ENCODE data around the gene TRPV6.

The TRPV6 gene

GRCh38 chr7:142867097-142867378, 18.5 kb downstream of the TRPV6 start:
- no peak for DNase-seq

GRCh38 chr7:142866361-142867096, 19.0 kb downstream of the TRPV6 start:
- no peak for DNase-seq

- DNase-seq, result no peak
Measured at GRCh38 chr7:142865766-142866165, 19.8 kb downstream of the TRPV6 start.

- DNase-seq, result no peak
Measured at GRCh38 chr7:142864980-142865747, 20.4 kb downstream of the TRPV6 start.

- DNase-seq, result no peak
Measured at GRCh38 chr7:142863891-142864685, 21.5 kb downstream of the TRPV6 start.

GRCh38 chr7:142862786-142863400, 22.7 kb downstream of the TRPV6 start:
- no peak for DNase-seq

GRCh38 chr7:142862351-142862750, 23.2 kb downstream of the TRPV6 start:
- no peak for DNase-seq

DNA sequence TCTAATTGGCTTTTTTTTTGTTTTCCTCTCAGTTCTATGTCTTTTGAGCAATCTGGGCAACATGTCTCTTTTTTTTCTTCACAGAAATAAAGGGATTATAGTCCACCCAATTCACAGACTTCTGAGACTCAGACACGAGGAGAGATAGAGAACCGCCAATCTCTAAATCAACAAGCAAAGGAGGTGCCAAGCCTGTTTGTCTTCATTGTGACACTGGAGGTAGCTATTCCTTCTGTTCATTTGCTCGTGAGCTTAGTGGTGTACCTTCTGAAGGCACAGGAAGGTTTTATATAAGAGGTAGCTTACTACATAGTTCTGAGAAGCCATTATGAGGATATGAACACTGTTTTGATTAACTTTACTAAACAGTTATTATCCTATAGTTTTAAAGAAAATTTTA, 24.6 kb downstream of the TRPV6 start:
- DNase-seq, result no peak

DNA sequence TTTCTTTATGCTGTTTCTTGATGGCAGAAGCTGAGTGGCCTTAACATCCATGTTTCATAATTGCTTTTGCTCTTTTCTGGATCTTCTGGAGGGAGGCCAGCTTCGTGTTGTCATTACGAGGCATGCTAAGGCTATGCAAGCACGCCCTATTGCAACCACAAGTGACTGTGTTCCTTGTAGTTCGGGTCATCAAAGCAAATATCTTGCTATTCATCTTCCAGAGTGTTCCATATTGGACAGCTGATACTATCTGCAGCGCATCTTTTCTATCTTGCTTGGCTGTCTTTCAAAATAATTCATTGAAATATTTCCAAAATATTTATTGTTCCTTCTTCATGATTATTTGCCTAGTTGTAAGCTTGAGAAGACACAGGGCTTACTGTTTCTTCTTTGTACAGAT, 25.7 kb downstream of the TRPV6 start:
- DNase-seq, result no peak

- DNase-seq, result no peak
Measured at GRCh38 chr7:142859411-142859810, 26.1 kb downstream of the TRPV6 start.

DNA sequence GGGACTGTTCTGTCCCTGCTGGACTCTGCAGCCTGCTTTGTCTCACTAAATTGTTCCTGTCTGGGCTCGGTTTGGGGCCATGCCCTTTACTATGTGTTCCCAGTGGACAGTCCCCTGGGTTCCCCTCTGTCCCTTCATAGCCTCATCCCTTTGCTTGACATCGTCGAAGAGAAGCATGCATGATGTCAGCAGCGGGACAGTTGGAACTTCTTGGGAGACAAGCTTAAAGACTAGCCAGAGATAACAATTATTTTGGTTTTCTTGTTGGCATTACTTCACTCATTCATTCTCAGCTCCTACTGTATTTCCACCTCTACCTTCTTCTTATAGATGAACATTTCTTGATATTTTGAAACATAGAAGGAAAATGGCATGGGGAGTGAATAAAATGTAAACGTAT, 27.9 kb downstream of the TRPV6 start:
- no peak for DNase-seq

- no peak for DNase-seq
Measured at GRCh38 chr7:142856565-142857245, 28.8 kb downstream of the TRPV6 start.

DNA sequence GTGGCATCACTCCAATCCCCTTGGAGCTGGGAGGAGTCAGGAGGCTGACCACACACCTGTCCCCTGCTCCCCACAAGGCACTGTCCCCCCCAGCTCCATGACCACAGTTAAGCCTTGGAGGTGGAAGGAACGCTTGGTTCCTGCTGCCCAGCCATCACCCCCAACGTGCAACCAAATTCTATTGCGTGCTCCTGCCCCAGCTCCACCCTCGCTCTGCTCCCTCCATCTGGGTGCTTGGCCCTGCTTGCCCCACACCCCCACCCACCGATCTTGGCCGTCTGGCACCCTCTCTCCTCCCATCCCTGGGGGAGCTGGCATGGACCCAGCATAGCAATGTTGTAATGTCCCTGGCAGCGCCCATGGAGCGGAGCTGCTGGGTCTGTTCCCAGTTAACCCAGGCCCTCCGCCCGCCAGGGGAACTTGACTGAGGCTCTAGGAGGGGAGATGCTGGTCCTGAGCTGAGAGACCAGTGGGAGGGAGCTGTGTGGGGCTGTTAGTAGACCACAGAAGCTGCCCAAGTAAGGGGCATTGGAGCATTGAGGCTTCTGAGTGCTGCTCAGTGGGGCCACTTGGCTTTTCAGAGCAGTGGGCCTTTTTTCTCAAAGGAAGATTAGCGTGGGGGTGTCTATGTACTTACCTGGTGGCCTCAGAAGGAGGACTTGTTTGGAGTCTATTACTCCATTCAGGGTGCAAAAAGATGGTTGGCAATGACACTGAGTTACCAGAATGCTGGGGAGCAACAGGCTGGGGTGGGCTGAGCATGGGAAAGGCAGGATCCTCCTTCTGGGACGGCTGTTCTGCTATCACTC, 29.6 kb downstream of the TRPV6 start:
- no peak for DNase-seq

GRCh38 chr7:142855114-142855743, 30.3 kb downstream of the TRPV6 start:
- DNase-seq, result no peak

DNA sequence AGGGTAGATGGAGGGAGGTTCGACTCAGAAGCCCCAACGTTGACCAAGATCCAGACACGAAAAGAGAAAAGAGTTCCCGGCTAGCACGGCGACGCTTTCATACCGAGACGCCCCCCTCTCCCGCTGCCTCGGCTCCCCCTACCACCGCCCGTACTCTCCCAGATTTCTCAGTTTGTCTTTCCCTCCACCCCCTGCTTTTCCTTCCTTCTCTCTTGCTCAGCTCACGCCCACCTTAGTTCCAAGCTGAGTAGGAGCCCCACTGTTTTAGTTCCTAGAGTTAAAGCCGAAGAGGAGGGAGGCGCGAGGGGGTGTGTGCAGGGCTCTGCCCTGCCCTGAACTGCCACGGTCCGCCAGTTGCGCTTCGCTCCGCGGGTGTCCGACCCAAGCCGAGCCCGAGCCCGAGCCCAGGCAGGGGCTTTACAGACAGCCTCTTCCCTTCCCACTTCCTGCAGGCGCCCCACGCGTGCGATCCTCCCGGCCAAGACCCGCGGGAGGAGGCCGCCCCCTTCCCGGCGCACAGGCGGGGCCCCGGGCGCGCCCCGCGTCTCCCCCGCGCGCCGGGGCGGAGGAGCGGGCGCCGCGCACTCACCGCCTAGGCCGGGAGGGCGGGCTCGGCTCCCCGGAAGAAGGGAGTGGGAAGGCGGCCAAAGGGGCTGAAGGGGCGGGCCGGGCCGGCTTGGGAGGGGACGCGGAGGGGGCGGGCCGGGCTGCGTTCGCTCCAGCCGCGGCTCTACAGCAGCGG, 31.0 kb downstream of the TRPV6 start, which contains the start of gene EPHB6:
Gene EPHB6 (plus strand): TSS at position 705 of the 742 bp plus-strand sequence. CDS start 8,152 bp downstream, outside the sequence.
- DNase-seq, result no peak

DNA sequence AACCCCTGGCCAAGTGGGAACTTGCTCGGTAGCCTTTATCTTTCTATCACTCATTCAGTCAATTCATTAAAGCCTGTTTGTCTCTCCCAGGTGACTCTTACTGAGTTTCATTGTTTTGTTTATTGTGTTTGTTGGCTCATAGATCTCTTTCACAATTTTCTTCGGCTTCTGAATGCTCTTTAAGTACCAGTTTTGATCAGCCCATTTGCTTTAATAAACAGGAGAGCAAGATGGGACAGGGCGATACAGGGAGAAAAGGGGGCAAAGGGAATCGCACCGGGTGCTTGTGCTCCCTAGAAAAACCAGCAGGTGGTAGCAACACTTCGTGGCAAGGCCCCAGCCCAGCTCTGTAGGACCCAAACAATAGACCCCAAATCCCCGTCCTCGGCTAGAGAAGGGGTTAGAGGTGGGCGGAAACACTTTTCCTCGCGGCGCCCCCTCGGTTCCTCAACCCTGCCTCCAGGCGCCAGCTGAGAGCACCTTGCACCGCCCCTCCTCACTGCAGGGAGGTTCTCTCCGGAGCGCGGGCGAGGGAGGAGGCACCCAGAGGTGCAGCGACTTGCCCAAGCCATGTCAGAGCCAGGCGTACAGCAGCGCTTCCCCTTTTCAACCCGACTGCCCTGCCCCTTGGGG, 31.7 kb downstream of the TRPV6 start:
- peak; percentile 25 for DNase-seq

- DNase-seq, result no peak
Measured at GRCh38 chr7:142851919-142852318, 33.6 kb downstream of the TRPV6 start.

GRCh38 chr7:142851269-142851668, 34.3 kb downstream of the TRPV6 start:
- no peak for DNase-seq

DNA sequence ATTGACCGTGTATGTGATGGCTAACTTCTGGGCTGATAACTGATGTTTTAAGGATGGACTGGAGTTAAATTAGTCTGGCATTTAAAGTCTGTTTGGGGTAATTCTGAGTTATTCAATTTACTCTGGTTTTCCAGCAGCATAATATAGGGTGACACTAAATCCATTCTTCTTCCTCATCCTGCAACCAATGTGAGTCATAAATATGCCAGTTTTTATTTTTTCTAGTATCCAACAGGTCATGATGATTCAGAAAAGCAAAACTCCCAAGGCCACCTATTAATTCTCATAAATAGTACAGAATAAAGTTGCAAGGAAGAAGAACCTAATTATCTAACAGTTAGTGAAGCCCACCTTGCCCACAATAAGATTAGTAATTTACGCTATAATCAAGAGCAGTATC, 38.2 kb downstream of the TRPV6 start:
- no peak for DNase-seq

GRCh38 chr7:142842251-142842766, 43.2 kb downstream of the TRPV6 start:
- no peak for DNase-seq

All from KG1 (cell line).